Measurements from ENCODE around the gene LMO2.

DNA sequence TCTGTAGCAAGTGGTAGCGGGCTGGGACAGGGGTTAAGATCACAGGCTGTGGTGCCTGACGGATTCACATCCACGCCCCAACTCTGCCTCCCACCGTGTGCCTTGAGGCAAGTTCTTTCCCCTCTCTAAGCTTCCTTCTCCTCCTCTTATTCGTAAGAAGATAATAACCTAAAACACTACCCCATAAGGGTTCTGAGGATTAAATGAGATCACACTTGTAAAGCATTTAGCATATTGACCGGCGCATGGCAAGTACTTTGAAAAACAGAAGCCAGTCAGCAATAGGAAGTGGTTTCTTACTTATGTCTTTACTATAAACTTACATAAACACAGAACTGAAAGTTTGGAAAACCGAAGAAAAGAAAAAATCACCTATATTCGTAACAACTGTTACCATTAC, 15.5 kb upstream of the LMO2 start:
- TF ChIP-seq, protein P1, sequence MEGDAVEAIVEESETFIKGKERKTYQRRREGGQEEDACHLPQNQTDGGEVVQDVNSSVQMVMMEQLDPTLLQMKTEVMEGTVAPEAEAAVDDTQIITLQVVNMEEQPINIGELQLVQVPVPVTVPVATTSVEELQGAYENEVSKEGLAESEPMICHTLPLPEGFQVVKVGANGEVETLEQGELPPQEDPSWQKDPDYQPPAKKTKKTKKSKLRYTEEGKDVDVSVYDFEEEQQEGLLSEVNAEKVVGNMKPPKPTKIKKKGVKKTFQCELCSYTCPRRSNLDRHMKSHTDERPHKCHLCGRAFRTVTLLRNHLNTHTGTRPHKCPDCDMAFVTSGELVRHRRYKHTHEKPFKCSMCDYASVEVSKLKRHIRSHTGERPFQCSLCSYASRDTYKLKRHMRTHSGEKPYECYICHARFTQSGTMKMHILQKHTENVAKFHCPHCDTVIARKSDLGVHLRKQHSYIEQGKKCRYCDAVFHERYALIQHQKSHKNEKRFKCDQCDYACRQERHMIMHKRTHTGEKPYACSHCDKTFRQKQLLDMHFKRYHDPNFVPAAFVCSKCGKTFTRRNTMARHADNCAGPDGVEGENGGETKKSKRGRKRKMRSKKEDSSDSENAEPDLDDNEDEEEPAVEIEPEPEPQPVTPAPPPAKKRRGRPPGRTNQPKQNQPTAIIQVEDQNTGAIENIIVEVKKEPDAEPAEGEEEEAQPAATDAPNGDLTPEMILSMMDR (IDR thresholded peaks at IDR 0.05; ENCODE audit: low read depth, low read length, missing input control): no peak
- TF ChIP-seq, protein P2, sequence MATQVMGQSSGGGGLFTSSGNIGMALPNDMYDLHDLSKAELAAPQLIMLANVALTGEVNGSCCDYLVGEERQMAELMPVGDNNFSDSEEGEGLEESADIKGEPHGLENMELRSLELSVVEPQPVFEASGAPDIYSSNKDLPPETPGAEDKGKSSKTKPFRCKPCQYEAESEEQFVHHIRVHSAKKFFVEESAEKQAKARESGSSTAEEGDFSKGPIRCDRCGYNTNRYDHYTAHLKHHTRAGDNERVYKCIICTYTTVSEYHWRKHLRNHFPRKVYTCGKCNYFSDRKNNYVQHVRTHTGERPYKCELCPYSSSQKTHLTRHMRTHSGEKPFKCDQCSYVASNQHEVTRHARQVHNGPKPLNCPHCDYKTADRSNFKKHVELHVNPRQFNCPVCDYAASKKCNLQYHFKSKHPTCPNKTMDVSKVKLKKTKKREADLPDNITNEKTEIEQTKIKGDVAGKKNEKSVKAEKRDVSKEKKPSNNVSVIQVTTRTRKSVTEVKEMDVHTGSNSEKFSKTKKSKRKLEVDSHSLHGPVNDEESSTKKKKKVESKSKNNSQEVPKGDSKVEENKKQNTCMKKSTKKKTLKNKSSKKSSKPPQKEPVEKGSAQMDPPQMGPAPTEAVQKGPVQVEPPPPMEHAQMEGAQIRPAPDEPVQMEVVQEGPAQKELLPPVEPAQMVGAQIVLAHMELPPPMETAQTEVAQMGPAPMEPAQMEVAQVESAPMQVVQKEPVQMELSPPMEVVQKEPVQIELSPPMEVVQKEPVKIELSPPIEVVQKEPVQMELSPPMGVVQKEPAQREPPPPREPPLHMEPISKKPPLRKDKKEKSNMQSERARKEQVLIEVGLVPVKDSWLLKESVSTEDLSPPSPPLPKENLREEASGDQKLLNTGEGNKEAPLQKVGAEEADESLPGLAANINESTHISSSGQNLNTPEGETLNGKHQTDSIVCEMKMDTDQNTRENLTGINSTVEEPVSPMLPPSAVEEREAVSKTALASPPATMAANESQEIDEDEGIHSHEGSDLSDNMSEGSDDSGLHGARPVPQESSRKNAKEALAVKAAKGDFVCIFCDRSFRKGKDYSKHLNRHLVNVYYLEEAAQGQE (IDR thresholded peaks at IDR 0.05): no peak
- TF ChIP-seq HNF4A (conservative IDR thresholded peaks at IDR 0.05) (no peak), TAF1 (conservative IDR thresholded peaks at IDR 0.05) (no peak)

All from liver (tissue), 3 donors.